Loucy (cell line): ENCODE data around the gene M1AP.

Source experiments
- H2AFZ ChIP-seq: fragments of 200-600 bp; sonication (generic); 2 replicates; pipeline ENCODE4 v1.6.0; 2016; ENCODE audit warnings: antibody characterized with exemption, mild to moderate bottlenecking, low read length, moderate library complexity
- H3F3A ChIP-seq: fragments of 200-600 bp; 2 replicates; pipeline ENCODE4 v1.6.0; 2016; ENCODE audit warnings: antibody characterized with exemption, low read depth, mild to moderate bottlenecking
- H3K27me3 ChIP-seq: fragments of 200-600 bp; sonication (generic); 2 replicates; pipeline ENCODE4 v1.6.1; 2014; ENCODE audit warnings: low read length, mild to moderate bottlenecking; ENCODE audit not compliant: insufficient read depth, poor library complexity, severe bottlenecking
- H3K36me3 ChIP-seq: fragments of 200-600 bp; sonication (generic); 2 replicates; pipeline ENCODE4 v1.6.1; 2016; ENCODE audit warnings: low read length; ENCODE audit not compliant: insufficient read depth
- H3K4me1 ChIP-seq: fragments of 200-600 bp; sonication (generic); 2 replicates; pipeline ENCODE4 v1.5.1; 2014; ENCODE audit warnings: low read length, mild to moderate bottlenecking; ENCODE audit not compliant: insufficient read depth, poor library complexity, severe bottlenecking
- H3K4me2 ChIP-seq: fragments of 200-600 bp; sonication (generic); 2 replicates; pipeline ENCODE4 v1.6.0; 2014; ENCODE audit warnings: antibody characterized with exemption, low read length, low read depth, mild to moderate bottlenecking; ENCODE audit not compliant: poor library complexity, severe bottlenecking
- H3K4me3 ChIP-seq: fragments of 200-600 bp; sonication (generic); 2 replicates; pipeline ENCODE4 v1.5.1; 2014; ENCODE audit warnings: low read length, mild to moderate bottlenecking, mixed read lengths; ENCODE audit not compliant: poor library complexity, severe bottlenecking
- H3K79me2 ChIP-seq: fragments of 200-600 bp; sonication (generic); 2 replicates; pipeline ENCODE4 v1.6.1; 2014; ENCODE audit warnings: low read length; ENCODE audit not compliant: insufficient read depth
- H3K9ac ChIP-seq: fragments of 200-600 bp; sonication (generic); 2 replicates; pipeline ENCODE4 v1.6.0; 2014; ENCODE audit warnings: mild to moderate bottlenecking, low read depth, low read length, moderate library complexity; ENCODE audit not compliant: poor library complexity, severe bottlenecking
- H3K9me2 ChIP-seq: fragments of 200-600 bp; sonication (generic); replicated peaks from 2 replicates; pipeline ENCODE4 v1.6.1; 2016; ENCODE audit warnings: low read depth, low read length, mixed read lengths
- H3K9me3 ChIP-seq: fragments of 200-600 bp; sonication (generic); 2 replicates; pipeline ENCODE4 v1.6.1; 2014; ENCODE audit warnings: mild to moderate bottlenecking, antibody characterized with exemption, low read length, low read depth; ENCODE audit not compliant: insufficient read depth
- H4K20me1 ChIP-seq: fragments of 200-600 bp; sonication (generic); 2 replicates; pipeline ENCODE4 v1.6.0; 2014; ENCODE audit warnings: antibody characterized with exemption, low read length, mild to moderate bottlenecking; ENCODE audit not compliant: insufficient read depth, poor library complexity, severe bottlenecking
- EZH2phosphoT487 ChIP-seq: fragments of 200-600 bp; IDR thresholded peaks from 2 replicates; pipeline ENCODE4 v1.6.1; 2018; ENCODE audit warnings: antibody characterized with exemption, mild to moderate bottlenecking, moderate library complexity, borderline replicate concordance
- TF ChIP-seq, protein P1 (sequence below): fragments of 200-600 bp; sonication (generic); conservative IDR thresholded peaks from 2 replicates; pipeline ENCODE4 v1.5.1; 2014; ENCODE audit warnings: mild to moderate bottlenecking, antibody characterized with exemption, low read length

The M1AP gene

DNA sequence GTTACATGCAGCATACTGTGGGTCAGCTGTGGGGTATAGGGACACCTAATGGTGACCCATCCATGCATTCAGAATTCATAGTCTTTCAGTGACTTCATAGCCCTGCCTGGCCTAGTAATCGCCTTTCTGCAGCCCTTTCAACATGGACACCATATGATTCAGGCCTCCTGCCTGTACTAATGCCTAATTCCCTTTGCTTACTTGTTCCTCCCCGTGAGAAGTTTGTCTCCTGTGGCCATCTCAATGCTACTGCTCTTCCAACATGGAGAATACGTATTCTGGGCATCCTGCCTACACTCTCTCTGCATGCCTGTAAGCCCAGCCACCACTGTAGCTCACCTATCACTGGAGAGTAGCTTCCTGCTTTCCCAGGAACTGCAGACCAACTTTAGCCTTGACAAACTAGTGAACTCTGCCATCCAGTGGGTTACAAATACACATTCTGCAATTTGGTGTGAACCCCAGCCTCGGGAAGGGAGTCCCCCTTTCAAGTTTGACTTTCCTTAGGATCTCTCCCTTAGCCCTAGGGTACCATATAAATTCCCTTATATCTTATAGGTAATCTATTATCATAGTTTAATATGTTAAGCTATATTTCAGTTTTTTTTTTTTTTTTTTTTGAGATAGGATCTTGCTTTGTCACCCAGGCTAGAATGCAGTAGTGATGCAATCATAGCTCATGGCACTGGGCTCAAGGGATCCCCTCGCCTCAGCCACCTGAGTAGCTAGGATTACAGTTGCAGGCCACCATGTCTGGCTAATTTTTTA, 22.3 kb downstream of the M1AP start:
- Histone ChIP-seq H2AFZ (peak overlapping the region; percentile 11; the same call in 1 of the 2 replicates), H3K27me3 (no peaks in the 10 kb centered on the region)
- no peak for TF ChIP-seq EZH2phosphoT487
- TF ChIP-seq, protein P1, sequence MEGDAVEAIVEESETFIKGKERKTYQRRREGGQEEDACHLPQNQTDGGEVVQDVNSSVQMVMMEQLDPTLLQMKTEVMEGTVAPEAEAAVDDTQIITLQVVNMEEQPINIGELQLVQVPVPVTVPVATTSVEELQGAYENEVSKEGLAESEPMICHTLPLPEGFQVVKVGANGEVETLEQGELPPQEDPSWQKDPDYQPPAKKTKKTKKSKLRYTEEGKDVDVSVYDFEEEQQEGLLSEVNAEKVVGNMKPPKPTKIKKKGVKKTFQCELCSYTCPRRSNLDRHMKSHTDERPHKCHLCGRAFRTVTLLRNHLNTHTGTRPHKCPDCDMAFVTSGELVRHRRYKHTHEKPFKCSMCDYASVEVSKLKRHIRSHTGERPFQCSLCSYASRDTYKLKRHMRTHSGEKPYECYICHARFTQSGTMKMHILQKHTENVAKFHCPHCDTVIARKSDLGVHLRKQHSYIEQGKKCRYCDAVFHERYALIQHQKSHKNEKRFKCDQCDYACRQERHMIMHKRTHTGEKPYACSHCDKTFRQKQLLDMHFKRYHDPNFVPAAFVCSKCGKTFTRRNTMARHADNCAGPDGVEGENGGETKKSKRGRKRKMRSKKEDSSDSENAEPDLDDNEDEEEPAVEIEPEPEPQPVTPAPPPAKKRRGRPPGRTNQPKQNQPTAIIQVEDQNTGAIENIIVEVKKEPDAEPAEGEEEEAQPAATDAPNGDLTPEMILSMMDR, result no peak

DNA sequence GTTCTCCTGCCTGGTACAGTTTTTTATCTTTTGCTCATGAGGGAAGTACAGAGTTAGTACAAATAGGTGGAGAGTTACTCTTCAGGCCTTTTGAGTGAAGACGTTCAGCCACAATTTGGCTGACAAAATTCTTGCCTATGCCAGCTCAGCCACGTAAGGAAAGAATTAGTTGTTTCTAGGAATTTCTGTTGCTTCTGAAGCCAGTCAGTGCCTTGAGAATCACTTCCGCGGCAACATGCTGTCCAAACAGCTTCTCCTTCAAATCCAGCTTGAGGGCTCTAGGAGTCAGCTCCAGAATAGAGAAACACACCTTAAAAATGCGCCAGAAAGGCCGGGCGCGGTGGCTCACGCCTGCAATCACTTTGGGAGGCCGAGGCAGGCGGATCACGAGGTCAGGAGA, 27.5 kb downstream of the M1AP start:
- H3K4me2 ChIP-seq, result no peak overlapping the region
- H3K9ac ChIP-seq, result no peak overlapping the region
- no peaks in the 10 kb centered on the region for H3F3A ChIP-seq
- H3K27me3 ChIP-seq, result no peaks in the 10 kb centered on the region
- no peaks in the 10 kb centered on the region for H3K4me1 ChIP-seq
- H3K79me2 ChIP-seq, result no peaks in the 10 kb centered on the region
- H3K4me3 ChIP-seq, result no peak overlapping the region
- H3K36me3 ChIP-seq, result no peaks in the 10 kb centered on the region
- no peak overlapping the region for H2AFZ ChIP-seq
- no peaks in the 10 kb centered on the region for H4K20me1 ChIP-seq
- H3K9me2 ChIP-seq, result no peaks in the 10 kb centered on the region
- TF ChIP-seq, protein P1, result no peak
- no peak for TF ChIP-seq EZH2phosphoT487
- H3K9me3 ChIP-seq, result no peaks in the 10 kb centered on the region

More for the DNA sequence above, 22.3 kb downstream of the M1AP start:
- no peaks in the 10 kb centered on the region for H3K4me1 ChIP-seq
- no peak overlapping the region for H3K4me3 ChIP-seq
- no peaks in the 10 kb centered on the region for H3K36me3 ChIP-seq
- no peaks in the 10 kb centered on the region for H3K9me2 ChIP-seq
- H3K9ac ChIP-seq, result no peak overlapping the region
- H3K9me3 ChIP-seq, result no peaks in the 10 kb centered on the region
- no peaks in the 10 kb centered on the region for H3K79me2 ChIP-seq
- H3K4me2 ChIP-seq, result no peak overlapping the region
- H3F3A ChIP-seq, result no peaks in the 10 kb centered on the region
- no peaks in the 10 kb centered on the region for H4K20me1 ChIP-seq

DNA sequence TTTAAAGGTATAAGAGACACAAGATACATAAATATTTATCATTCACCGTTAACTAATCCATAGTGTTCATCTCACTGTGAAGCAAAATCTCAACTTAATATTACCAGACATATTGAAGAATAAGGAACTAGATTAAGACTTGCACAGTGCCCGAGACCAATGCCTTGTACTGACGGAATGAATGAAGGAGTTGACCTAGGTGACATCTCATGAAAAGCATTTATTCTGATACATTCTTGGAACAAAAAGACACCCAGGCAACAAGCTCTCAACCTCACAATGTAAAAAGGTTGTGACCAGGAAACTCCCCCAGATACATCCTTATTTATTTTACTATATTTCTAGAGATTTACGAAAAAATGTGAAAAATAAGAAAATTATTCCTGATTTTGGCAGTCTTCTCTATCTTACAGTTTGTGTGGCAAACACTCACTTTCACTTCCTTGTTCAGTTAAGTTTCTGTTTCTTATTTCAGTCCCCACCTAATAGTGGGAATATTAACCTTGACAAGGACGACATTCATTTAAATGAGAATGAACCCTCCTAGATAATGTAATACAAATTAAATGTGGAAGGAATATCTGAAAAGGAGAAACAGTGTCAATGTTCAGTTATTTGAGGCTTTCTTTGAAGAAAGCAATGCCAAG, 28.4 kb downstream of the M1AP start:
- no peaks in the 10 kb centered on the region for H3K27me3 ChIP-seq
- H3K9ac ChIP-seq, result no peak overlapping the region
- H3K4me3 ChIP-seq, result no peak overlapping the region
- no peak overlapping the region for H3K4me2 ChIP-seq
- no peaks in the 10 kb centered on the region for H3K79me2 ChIP-seq
- no peaks in the 10 kb centered on the region for H3K9me3 ChIP-seq
- no peaks in the 10 kb centered on the region for H4K20me1 ChIP-seq
- no peaks in the 10 kb centered on the region for H3K9me2 ChIP-seq
- no peaks in the 10 kb centered on the region for H3K36me3 ChIP-seq
- peak overlapping the region; percentile 7; the same call in 1 of the 2 replicates for H2AFZ ChIP-seq
- TF ChIP-seq EZH2phosphoT487, result no peak
- TF ChIP-seq, protein P1, result no peak
- H3K4me1 ChIP-seq, result no peaks in the 10 kb centered on the region
- H3F3A ChIP-seq, result no peaks in the 10 kb centered on the region
